ENCODE results near the gene RAMP1. TPM values are rescaled to one million over a fixed set of nuclear protein-coding genes. Genes with fewer than 3 reads are reported as not detected.
A peak's percentile ranks its signal among the peaks of the same experiment; 100 is the strongest.

The RAMP1 gene
- total and polyA plus RNA-seq, 4 donors, result 3.1 to 129 (median 23.5) TPM

- no peak for DNase-seq (ENCODE audit: low spot score)
- Histone ChIP-seq H3K36me3 (ENCODE audit: control insufficient read depth in 4 of 4, insufficient read depth in 3 of 4, low read depth in 1 of 4, low read length in 3 of 4) (no peaks in the 10 kb centered on the region), H3K4me1 (ENCODE audit: control insufficient read depth in 4 of 4, insufficient read depth in 4 of 4, low read length in 3 of 4) (peaks cover 0 to 2% (median 0%) of the 10 kb centered on the region in 4 donors), H3K9me3 (ENCODE audit: control insufficient read depth in 4 of 4, low read length in 3 of 4) (no peaks in the 10 kb centered on the region), H3K9ac (ENCODE audit: low read depth in 1 of 2, low read length in 2 of 2) (no peak overlapping the region), H3K4me3 (ENCODE audit: low read depth in 1 of 3, low read length in 3 of 3) (no peak overlapping the region), H3K27me3 (ENCODE audit: control insufficient read depth in 4 of 4, insufficient read depth in 4 of 4, low read length in 3 of 4) (no peaks in the 10 kb centered on the region), H3K27ac (ENCODE audit: low read depth in 1 of 2, low read length in 2 of 2) (no peak overlapping the region)
- no peak for TF ChIP-seq RAD21 (IDR thresholded peaks at IDR 0.05)
- TF ChIP-seq FOXA2 (IDR thresholded peaks at IDR 0.05), result no peak
- TF ChIP-seq HNF4G (IDR thresholded peaks at IDR 0.05), result no peak
- no peak for TF ChIP-seq MAX (IDR thresholded peaks at IDR 0.05)
- no peak for TF ChIP-seq GABPA (IDR thresholded peaks at IDR 0.05 in 1 of 2, conservative IDR thresholded peaks at IDR 0.05 in 1 of 2)
- 97% methylated on average over 2 of the region's 2 CpGs for WGBS
Observed at GRCh38 chr2:237823544-237823943, 35.9 kb upstream of the RAMP1 start.

GRCh38 chr2:237824085-237824484, 35.3 kb upstream of the RAMP1 start:
- TF ChIP-seq FOXA1 (IDR thresholded peaks at IDR 0.05) (no peak), GABPA (IDR thresholded peaks at IDR 0.05 in 1 of 2, conservative IDR thresholded peaks at IDR 0.05 in 1 of 2) (no peak)
- Histone ChIP-seq H3K27me3 (ENCODE audit: control insufficient read depth in 4 of 4, insufficient read depth in 4 of 4, low read length in 3 of 4) (no peaks in the 10 kb centered on the region), H3K36me3 (ENCODE audit: control insufficient read depth in 4 of 4, insufficient read depth in 3 of 4, low read depth in 1 of 4, low read length in 3 of 4) (no peaks in the 10 kb centered on the region), H3K9ac (ENCODE audit: low read depth in 1 of 2, low read length in 2 of 2) (no peak overlapping the region), H3K27ac (ENCODE audit: low read depth in 1 of 2, low read length in 2 of 2) (no peak overlapping the region), H3K4me1 (ENCODE audit: control insufficient read depth in 4 of 4, insufficient read depth in 4 of 4, low read length in 3 of 4) (peaks cover 0 to 2% (median 0%) of the 10 kb centered on the region in 4 donors), H3K9me3 (ENCODE audit: control insufficient read depth in 4 of 4, low read length in 3 of 4) (no peaks in the 10 kb centered on the region), H3K4me3 (ENCODE audit: low read depth in 1 of 3, low read length in 3 of 3) (no peak overlapping the region)
- no peak for DNase-seq (ENCODE audit: low spot score)
- WGBS, result 90% methylated on average over 6 of the region's 6 CpGs

GRCh38 chr2:237827421-237827987, 31.9 kb upstream of the RAMP1 start:
- Histone ChIP-seq H3K27me3 (ENCODE audit: control insufficient read depth in 4 of 4, insufficient read depth in 4 of 4, low read length in 3 of 4) (no peaks in the 10 kb centered on the region), H3K9ac (ENCODE audit: low read depth in 1 of 2, low read length in 2 of 2) (no peak overlapping the region), H3K27ac (ENCODE audit: low read depth in 1 of 2, low read length in 2 of 2) (no peak overlapping the region), H3K36me3 (ENCODE audit: control insufficient read depth in 4 of 4, insufficient read depth in 3 of 4, low read depth in 1 of 4, low read length in 3 of 4) (no peaks in the 10 kb centered on the region), H3K4me3 (ENCODE audit: low read depth in 1 of 3, low read length in 3 of 3) (no peak overlapping the region), H3K9me3 (ENCODE audit: control insufficient read depth in 4 of 4, low read length in 3 of 4) (no peaks in the 10 kb centered on the region), H3K4me1 (ENCODE audit: control insufficient read depth in 4 of 4, insufficient read depth in 4 of 4, low read length in 3 of 4) (peaks cover 3 to 19% (median 13%) of the 10 kb centered on the region in 4 donors)
- TF ChIP-seq HNF4A (conservative IDR thresholded peaks at IDR 0.05) (peak in 1 of 2 donors; percentile 30), FOXA1 (IDR thresholded peaks at IDR 0.05) (no peak), JUND (IDR thresholded peaks at IDR 0.05) (no peak)
- DNase-seq (ENCODE audit: low spot score), result no peak
- WGBS, result 52% methylated on average over 3 of the region's 3 CpGs

- H3K36me3 ChIP-seq (ENCODE audit: control insufficient read depth in 4 of 4, insufficient read depth in 3 of 4, low read depth in 1 of 4, low read length in 3 of 4), result no peaks in the 10 kb centered on the region
- H3K27me3 ChIP-seq (ENCODE audit: control insufficient read depth in 4 of 4, insufficient read depth in 4 of 4, low read length in 3 of 4), result no peaks in the 10 kb centered on the region
- no peaks in the 10 kb centered on the region for H3K9me3 ChIP-seq (ENCODE audit: control insufficient read depth in 4 of 4, low read length in 3 of 4)
- H3K4me1 ChIP-seq (ENCODE audit: control insufficient read depth in 4 of 4, insufficient read depth in 4 of 4, low read length in 3 of 4), result peaks cover 3 to 19% (median 13%) of the 10 kb centered on the region in 4 donors
- H3K4me3 ChIP-seq (ENCODE audit: low read depth in 1 of 3, low read length in 3 of 3), result no peak overlapping the region
- 37% methylated on average over 2 of the region's 2 CpGs for WGBS
- peak overlapping the region in 1 of 2 donors; percentile 39 for H3K9ac ChIP-seq (ENCODE audit: low read depth in 1 of 2, low read length in 2 of 2)
- DNase-seq (ENCODE audit: low spot score), result no peak
- H3K27ac ChIP-seq (ENCODE audit: low read depth in 1 of 2, low read length in 2 of 2), result peak overlapping the region; percentile 67 to 71
- TF ChIP-seq CTCF (IDR thresholded peaks at IDR 0.05; ENCODE audit: low read depth, low read length, missing input control) (no peak), ZBTB33 (IDR thresholded peaks at IDR 0.05) (peak; percentile 17), TAF1 (conservative IDR thresholded peaks at IDR 0.05) (no peak), NR2F2 (IDR thresholded peaks at IDR 0.05) (no peak), YY1 (IDR thresholded peaks at IDR 0.05) (no peak), REST (IDR thresholded peaks at IDR 0.05) (no peak), FOXA2 (IDR thresholded peaks at IDR 0.05) (no peak), MAX (IDR thresholded peaks at IDR 0.05) (no peak), RAD21 (IDR thresholded peaks at IDR 0.05) (peak in 1 of 2 donors; percentile 44), EGR1 (IDR thresholded peaks at IDR 0.05; ENCODE audit: low read depth in 2 of 2) (no peak)
Observed at GRCh38 chr2:237830522-237830921, 28.9 kb upstream of the RAMP1 start.

All from liver (tissue), 9 donors.